Activated CD8-positive, alpha-beta T cell treated with anti-CD3 and anti-CD28 coated beads for 36 hours (primary cell): ENCODE results near the gene TGFBRAP1. TPM values are rescaled to one million over a fixed set of nuclear protein-coding genes. Genes with fewer than 3 reads are reported as not detected.
A peak's percentile ranks its signal among the peaks of the same experiment; 100 is the strongest.

ENCODE experiments used
- ATAC-seq: fragments of 200-7000 bp; cut with Tn5 transposase; one replicate; pipeline ENCODE4 v1.10.0; 2021; ENCODE audit warnings: mild to moderate bottlenecking, moderate library complexity
- CTCF ChIA-PET: fragments of 350-600 bp; sonication (Branson Sonifier 250); formaldehyde crosslinking; loops from one replicate; lab custom pipeline; 2021; ENCODE audit warnings: antibody characterized with exemption; lab: Charles Lee
- POLR2A ChIA-PET: fragments of 350-600 bp; sonication (Branson Sonifier 250); formaldehyde crosslinking; loops from one replicate; lab custom pipeline; 2021; ENCODE audit warnings: antibody characterized with exemption; lab: Charles Lee
- DNase-seq: peaks from one replicate; pipeline ENCODE4 v3.0.0-alpha.2; 2020
- H3K27ac Mint-ChIP-seq: one replicate; pipeline ENCODE4 v1.8.0; 2021; ENCODE audit warnings: mild to moderate bottlenecking, mixed read lengths
- H3K27me3 Mint-ChIP-seq: one replicate; pipeline ENCODE4 v1.8.0; 2021; ENCODE audit warnings: mixed read lengths
- H3K36me3 Mint-ChIP-seq: one replicate; pipeline ENCODE4 v1.8.0; 2021; ENCODE audit warnings: low read depth, mixed read lengths
- H3K4me1 Mint-ChIP-seq: one replicate; pipeline ENCODE4 v1.8.0; 2021; ENCODE audit warnings: low read depth, mixed read lengths
- H3K4me3 Mint-ChIP-seq: one replicate; pipeline ENCODE4 v1.8.0; 2021; ENCODE audit warnings: mild to moderate bottlenecking, moderate library complexity, mixed read lengths
- H3K9me3 Mint-ChIP-seq: one replicate; pipeline ENCODE4 v1.8.0; 2021; ENCODE audit warnings: mixed read lengths
- intact Hi-C: fragments of 100-400 bp; cut with micrococcal nuclease; formaldehyde crosslinking; loops from one replicate; pipeline ENCODE4 v1.10.0; 2022
- total RNA-seq, 2 experiments: library from RNA; stranded (reverse); gene quantifications; one replicate each; pipeline ENCODE4 v1.2.3, GENCODE V29; 2021
- TF ChIP-seq, protein P1 (sequence below): fragments of 200-600 bp; IDR thresholded peaks from one replicate; pipeline ENCODE4 v1.8.0; 2022; ENCODE audit warnings: antibody characterized with exemption, mild to moderate bottlenecking

Gene TGFBRAP1
- total RNA-seq, 2 experiments from 2014 or later, result 17.9 to 20.2 TPM

- no peak for ATAC-seq
- peaks cover 6% of the 10 kb centered on the region for H3K4me1 Mint-ChIP-seq
- H3K4me3 Mint-ChIP-seq, result no peak overlapping the region
- no peak overlapping the region for H3K27ac Mint-ChIP-seq
- ChIA-PET POLR2A (no interaction called here), CTCF (interaction anchor here (0.8 to 1.6 kb wide), 2 partner anchors 148 to 149 kb away, joined by 4 to 6 read pairs; no protein-coding TSS in a partner anchor)
- no peaks in the 10 kb centered on the region for H3K27me3 Mint-ChIP-seq
- TF ChIP-seq, protein P1, sequence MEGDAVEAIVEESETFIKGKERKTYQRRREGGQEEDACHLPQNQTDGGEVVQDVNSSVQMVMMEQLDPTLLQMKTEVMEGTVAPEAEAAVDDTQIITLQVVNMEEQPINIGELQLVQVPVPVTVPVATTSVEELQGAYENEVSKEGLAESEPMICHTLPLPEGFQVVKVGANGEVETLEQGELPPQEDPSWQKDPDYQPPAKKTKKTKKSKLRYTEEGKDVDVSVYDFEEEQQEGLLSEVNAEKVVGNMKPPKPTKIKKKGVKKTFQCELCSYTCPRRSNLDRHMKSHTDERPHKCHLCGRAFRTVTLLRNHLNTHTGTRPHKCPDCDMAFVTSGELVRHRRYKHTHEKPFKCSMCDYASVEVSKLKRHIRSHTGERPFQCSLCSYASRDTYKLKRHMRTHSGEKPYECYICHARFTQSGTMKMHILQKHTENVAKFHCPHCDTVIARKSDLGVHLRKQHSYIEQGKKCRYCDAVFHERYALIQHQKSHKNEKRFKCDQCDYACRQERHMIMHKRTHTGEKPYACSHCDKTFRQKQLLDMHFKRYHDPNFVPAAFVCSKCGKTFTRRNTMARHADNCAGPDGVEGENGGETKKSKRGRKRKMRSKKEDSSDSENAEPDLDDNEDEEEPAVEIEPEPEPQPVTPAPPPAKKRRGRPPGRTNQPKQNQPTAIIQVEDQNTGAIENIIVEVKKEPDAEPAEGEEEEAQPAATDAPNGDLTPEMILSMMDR, result no peak
- no peaks in the 10 kb centered on the region for H3K36me3 Mint-ChIP-seq
- DNase-seq, result no peak
- intact Hi-C loops, result no loop called here
- no peaks in the 10 kb centered on the region for H3K9me3 Mint-ChIP-seq
These were observed 42.3 kb upstream of the TGFBRAP1 start for GRCh38 chr2:105371810-105372209.

DNA sequence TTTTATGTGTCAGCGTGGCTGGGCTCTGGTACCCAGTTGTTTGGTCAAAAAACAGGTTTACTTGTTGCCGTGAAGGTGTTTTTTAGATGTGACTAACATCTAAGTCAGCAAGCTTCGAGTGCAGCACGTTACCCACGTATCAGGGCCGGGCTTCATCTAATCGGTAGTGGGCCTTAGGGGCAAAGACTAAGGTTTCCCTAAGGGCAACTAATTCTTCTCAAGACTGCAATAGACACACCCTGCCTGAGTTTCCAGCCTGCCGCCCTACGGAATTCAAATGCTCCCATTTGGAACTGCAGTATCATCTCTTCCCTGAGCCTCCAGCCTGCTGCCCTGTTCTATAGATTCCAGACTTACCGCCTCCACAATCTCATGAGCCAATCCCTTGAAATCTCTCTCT, 41.6 kb upstream of the TGFBRAP1 start:
- intact Hi-C loops, result no loop called here
- no peak overlapping the region for H3K27ac Mint-ChIP-seq
- no peak overlapping the region for H3K4me3 Mint-ChIP-seq
- DNase-seq (no peak), ATAC-seq (no peak)
- H3K4me1 Mint-ChIP-seq, result peaks cover 6% of the 10 kb centered on the region
- no peaks in the 10 kb centered on the region for H3K27me3 Mint-ChIP-seq
- ChIA-PET CTCF (interaction anchor here (1.3 kb wide), 1 partner anchor 148 kb away, joined by 5 read pairs; no protein-coding TSS in a partner anchor), POLR2A (no interaction called here)
- TF ChIP-seq, protein P1, result no peak
- no peaks in the 10 kb centered on the region for H3K9me3 Mint-ChIP-seq
- H3K36me3 Mint-ChIP-seq, result no peaks in the 10 kb centered on the region

GRCh38 chr2:105369777-105370690, 40.5 kb upstream of the TGFBRAP1 start:
- H3K27me3 Mint-ChIP-seq, result no peaks in the 10 kb centered on the region

DNA sequence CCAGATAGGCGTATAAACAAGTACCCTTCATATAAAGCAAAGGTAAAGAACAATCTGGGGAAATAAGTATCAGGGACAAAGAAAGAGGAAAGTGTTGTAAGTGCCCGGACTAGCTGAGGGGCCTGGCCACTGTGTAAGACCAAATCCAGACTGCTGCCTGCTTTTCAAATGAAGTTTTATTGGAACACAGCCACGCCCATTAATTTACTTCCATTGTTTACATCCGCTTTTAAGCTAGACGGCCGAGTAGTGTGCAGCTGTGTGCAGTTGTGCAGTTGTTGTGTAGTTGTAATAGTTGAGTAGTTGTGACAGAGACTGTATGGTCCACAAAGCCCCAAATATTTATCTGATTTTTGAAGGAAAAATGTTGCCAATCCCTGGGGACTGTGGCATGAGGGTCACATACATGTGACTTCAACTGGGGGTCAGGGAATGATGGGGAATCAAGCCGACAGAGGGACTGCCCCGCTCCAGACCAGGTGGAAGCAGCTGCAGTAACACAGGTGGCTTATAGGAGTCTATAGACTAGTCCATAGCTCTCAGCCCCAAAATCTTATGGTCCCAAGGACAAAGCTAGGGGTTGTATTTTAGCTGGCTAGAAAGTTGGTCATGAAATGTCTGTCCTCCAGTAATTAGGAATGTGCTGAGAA, 39.3 kb upstream of the TGFBRAP1 start:
- ChIA-PET POLR2A (interaction anchor here (0.8 to 1.3 kb wide), 2 partner anchors 27 to 31 kb away, joined by 4 read pairs; partner anchors contain the start of gene C2orf49), CTCF (interaction anchor here (0.8 to 4.5 kb wide), 17 partner anchors 9 to 726 kb away, joined by 3 to 55 read pairs (median 4); partner anchors contain the start of gene FHL2)
- H3K9me3 Mint-ChIP-seq, result no peaks in the 10 kb centered on the region
- DNase-seq (no peak), ATAC-seq (no peak)
- TF ChIP-seq, protein P1, result no peak
- intact Hi-C loops, result no loop called here
- peaks cover 4% of the 10 kb centered on the region for H3K4me1 Mint-ChIP-seq
- no peaks in the 10 kb centered on the region for H3K36me3 Mint-ChIP-seq
- H3K27ac Mint-ChIP-seq, result no peak overlapping the region
- H3K4me3 Mint-ChIP-seq, result no peak overlapping the region
- no peaks in the 10 kb centered on the region for H3K27me3 Mint-ChIP-seq

More at GRCh38 chr2:105369777-105370690, 40.5 kb upstream of the TGFBRAP1 start:
- ChIA-PET POLR2A (no interaction called here), CTCF (interaction anchor here (0.6 to 4.5 kb wide), 18 partner anchors 10 to 725 kb away, joined by 3 to 55 read pairs (median 4); partner anchors contain the start of gene FHL2)
- Mint-ChIP-seq H3K4me1 (peaks cover 6% of the 10 kb centered on the region), H3K4me3 (no peak overlapping the region), H3K36me3 (no peaks in the 10 kb centered on the region), H3K9me3 (no peaks in the 10 kb centered on the region), H3K27ac (peak overlapping the region; percentile 7)
- intact Hi-C loops, result loop anchor here (1.0 kb wide), 2 partner anchors 151 to 175 kb away; no protein-coding TSS in a partner anchor
- ATAC-seq (peak; percentile 99), DNase-seq (peak; percentile 94)
- TF ChIP-seq, protein P1, result peak; percentile 84
